H9 (cell line): ENCODE data around the gene HES1. TPM values are rescaled to one million over a fixed set of nuclear protein-coding genes. Genes with fewer than 3 reads are reported as not detected.

ENCODE experiments used
- DNase-seq: peaks from one replicate; pipeline ENCODE4 v3.0.0-alpha.2; 2017
- H2AFZ ChIP-seq: one replicate; pipeline ENCODE4 v1.6.1; 2013; ENCODE audit warnings: mild to moderate bottlenecking, low read length, control low read depth, moderate library complexity
- H2AK5ac ChIP-seq: 2 replicates; pipeline ENCODE4 v1.6.1; 2013; ENCODE audit warnings: low read length, control low read depth, mixed read lengths; ENCODE audit not compliant: insufficient read length
- H2BK120ac ChIP-seq: one replicate; pipeline ENCODE4 v1.6.1; 2013; ENCODE audit warnings: low read depth, mild to moderate bottlenecking, low read length, control low read depth, inconsistent platforms; ENCODE audit not compliant: poor library complexity, severe bottlenecking
- H2BK12ac ChIP-seq: 2 replicates; pipeline ENCODE4 v1.6.1; 2013; ENCODE audit warnings: low read length, control low read depth, mixed read lengths, low read depth; ENCODE audit not compliant: insufficient read length
- H2BK15ac ChIP-seq: 2 replicates; pipeline ENCODE4 v1.6.1; 2013; ENCODE audit warnings: low read depth, low read length, control low read depth
- H2BK20ac ChIP-seq: one replicate; pipeline ENCODE4 v1.6.1; 2013; ENCODE audit warnings: low read depth, mild to moderate bottlenecking, low read length, control low read depth, inconsistent platforms; ENCODE audit not compliant: poor library complexity, severe bottlenecking
- H2BK5ac ChIP-seq: 2 replicates; pipeline ENCODE4 v1.6.1; 2013; ENCODE audit warnings: low read length, control low read depth, mixed read lengths; ENCODE audit not compliant: insufficient read length
- H3K14ac ChIP-seq: 2 replicates; pipeline ENCODE4 v1.6.1; 2013; ENCODE audit warnings: low read length, control low read depth; ENCODE audit not compliant: insufficient read depth
- H3K18ac ChIP-seq: 2 replicates; pipeline ENCODE4 v1.6.1; 2013; ENCODE audit warnings: low read depth, mild to moderate bottlenecking, mixed read lengths, low read length, control low read depth; ENCODE audit not compliant: insufficient read length
- H3K23ac ChIP-seq: 2 replicates; pipeline ENCODE4 v1.6.1; 2013; ENCODE audit warnings: low read length, control low read depth, mixed read lengths, low read depth; ENCODE audit not compliant: insufficient read length
- H3K23me2 ChIP-seq: 2 replicates; pipeline ENCODE4 v1.6.1; 2013; ENCODE audit warnings: low read depth, mild to moderate bottlenecking, mixed read lengths, low read length, control low read depth; ENCODE audit not compliant: insufficient read length, poor library complexity, severe bottlenecking
- H3K27ac ChIP-seq: 2 replicates; pipeline ENCODE4 v1.5.1; 2013; ENCODE audit warnings: low read length, control low read depth, mixed read lengths, low read depth; ENCODE audit not compliant: insufficient read length
- H3K27me3 ChIP-seq: 2 replicates; pipeline ENCODE4 v1.6.1; 2013; ENCODE audit warnings: low read length, control low read depth, inconsistent platforms; ENCODE audit not compliant: insufficient read depth
- H3K4ac ChIP-seq: 2 replicates; pipeline ENCODE4 v1.6.1; 2013; ENCODE audit warnings: low read depth, mild to moderate bottlenecking, control low read depth, inconsistent platforms, low read length, moderate library complexity
- H3K4me1 ChIP-seq: 2 replicates; pipeline ENCODE4 v1.6.1; 2013; ENCODE audit warnings: low read length, control low read depth, inconsistent platforms; ENCODE audit not compliant: insufficient read depth
- H3K4me2 ChIP-seq: 2 replicates; pipeline ENCODE4 v1.6.1; 2013; ENCODE audit warnings: low read length, control low read depth, mixed read lengths; ENCODE audit not compliant: insufficient read length, insufficient read depth
- H3K56ac ChIP-seq: 2 replicates; pipeline ENCODE4 v1.6.1; 2013; ENCODE audit warnings: low read depth, mild to moderate bottlenecking, mixed read lengths, low read length, control low read depth; ENCODE audit not compliant: insufficient read length
- H3K79me1 ChIP-seq: 2 replicates; pipeline ENCODE4 v1.6.1; 2013; ENCODE audit warnings: low read depth, mild to moderate bottlenecking, moderate library complexity, low read length, control low read depth, inconsistent platforms; ENCODE audit not compliant: insufficient read depth, poor library complexity, severe bottlenecking
- H3K79me2 ChIP-seq: 2 replicates; pipeline ENCODE4 v1.6.1; 2013; ENCODE audit warnings: low read length, control low read depth, inconsistent platforms; ENCODE audit not compliant: insufficient read depth
- H3K9ac ChIP-seq: 2 replicates; pipeline ENCODE4 v1.6.1; 2013; ENCODE audit warnings: low read length, control low read depth, mixed read lengths; ENCODE audit not compliant: insufficient read length; ENCODE audit errors: extremely low read depth
- H3K9me3 ChIP-seq: one replicate; pipeline ENCODE4 v1.6.1; 2013; ENCODE audit warnings: low read depth, low read length, inconsistent platforms; ENCODE audit not compliant: control insufficient read depth
- H3T11ph ChIP-seq: one replicate; pipeline ENCODE4 v1.6.1; 2013; ENCODE audit warnings: mild to moderate bottlenecking, low read length, control low read depth, inconsistent platforms
- H4K20me1 ChIP-seq: one replicate; pipeline ENCODE4 v1.6.1; 2013; ENCODE audit not compliant: control insufficient read depth, insufficient read length, insufficient read depth
- H4K5ac ChIP-seq: 2 replicates; pipeline ENCODE4 v1.6.1; 2013; ENCODE audit warnings: low read depth, mild to moderate bottlenecking, mixed read lengths, low read length, control low read depth; ENCODE audit not compliant: insufficient read length
- H4K8ac ChIP-seq: replicated peaks from 2 replicates; pipeline ENCODE4 v1.6.1; 2013; ENCODE audit warnings: low read length, control low read depth, mixed read lengths, low read depth; ENCODE audit not compliant: insufficient read length
- H4K91ac ChIP-seq: 2 replicates; pipeline ENCODE4 v1.6.1; 2013; ENCODE audit warnings: low read depth, mild to moderate bottlenecking, moderate library complexity, mixed read lengths, low read length, control low read depth; ENCODE audit not compliant: insufficient read length
- H3K27ac Mint-ChIP-seq, 3 experiments: 2 replicates in 2 of 3; 3 replicates in 1 of 3; pipeline ENCODE4 v1.8.0; 2020 to 2021; ENCODE audit warnings: mixed read lengths in 3 of 3, mild to moderate bottlenecking in 1 of 3, moderate library complexity in 1 of 3
- H3K27me3 Mint-ChIP-seq: 2 replicates; pipeline ENCODE4 v1.8.0; 2021; ENCODE audit warnings: low read depth, mild to moderate bottlenecking, moderate library complexity, mixed read lengths
- H3K36me3 Mint-ChIP-seq, 3 experiments: 2 replicates in 2 of 3; 3 replicates in 1 of 3; pipeline ENCODE4 v1.8.0; 2020 to 2021; ENCODE audit warnings: low read depth in 3 of 3, mixed read lengths in 3 of 3; ENCODE audit not compliant: insufficient read depth in 1 of 3
- H3K4me1 Mint-ChIP-seq, 2 experiments: 2 replicates each; pipeline ENCODE4 v1.8.0; 2020; ENCODE audit warnings: mixed read lengths in 2 of 2
- H3K4me3 Mint-ChIP-seq, 2 experiments: 2 replicates in 1 of 2; 3 replicates in 1 of 2; pipeline ENCODE4 v1.8.0; 2020 to 2021; ENCODE audit warnings: mild to moderate bottlenecking in 2 of 2, mixed read lengths in 2 of 2, moderate library complexity in 1 of 2
- H3K9me3 Mint-ChIP-seq, 2 experiments: 2 replicates in 1 of 2; 3 replicates in 1 of 2; pipeline ENCODE4 v1.8.0; 2020; ENCODE audit warnings: mild to moderate bottlenecking in 2 of 2, mixed read lengths in 2 of 2, moderate library complexity in 1 of 2
- WGBS: extraction: QIAGEN DNeasy Blood & Tissue Kit; methylation state at CpG from one replicate; pipeline ENCODE4 v1.1.7; 2013; ENCODE audit warnings: missing lambda C conversion rate, low lambda C conversion rate, mixed read lengths; ENCODE audit not compliant: insufficient read length; ENCODE audit errors: extremely low coverage; 5-methylcytosine and 5-hydroxymethylcytosine counted together
- total RNA-seq: library from RNA; stranded (reverse); gene quantifications from 2 replicates; pipeline ENCODE4 v1.2.1, GENCODE V29; 2021
- TF ChIP-seq, protein P1 (sequence below): fragments of 200-600 bp; sonication (generic); conservative IDR thresholded peaks from 3 replicates; pipeline ENCODE4 v1.8.0; 2021; ENCODE audit warnings: antibody characterized with exemption, mild to moderate bottlenecking

HES1 gene
- total RNA-seq, 1 experiment from 2014 or later: 23.2 TPM

DNA sequence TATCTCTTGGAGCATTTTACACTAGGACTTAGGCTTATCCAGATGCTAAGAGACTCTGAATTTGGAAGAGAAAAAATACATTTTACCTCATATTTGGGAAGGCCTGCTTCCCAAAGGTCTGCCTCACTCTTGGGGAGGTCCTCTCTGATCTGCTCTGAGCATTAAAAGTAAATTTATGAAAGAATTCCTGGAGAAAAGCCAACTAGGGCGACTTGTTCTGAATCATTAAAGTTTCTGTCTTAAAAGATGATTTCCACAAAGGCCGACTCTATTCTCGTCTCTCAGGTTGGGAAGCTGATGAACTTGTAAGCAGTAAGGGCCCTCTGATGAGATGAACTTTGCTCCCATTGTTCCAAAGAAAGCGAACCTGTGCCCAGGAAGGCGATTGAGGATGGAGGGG, 48.7 kb upstream of the HES1 start:
- no CpG with 5 or more reads among the region's 5 CpGs for WGBS
- H3K9me3 ChIP-seq: no peaks in the 10 kb centered on the region
- peaks cover 6% of the 10 kb centered on the region; the same call in 1 of the 2 replicates for H3K4me1 ChIP-seq

More for the DNA sequence above, 48.7 kb upstream of the HES1 start:
- Histone ChIP-seq H2BK12ac (no peak overlapping the region), H2AK5ac (no peak overlapping the region), H2BK20ac (no peak overlapping the region), H3K4me2 (no peak overlapping the region), H3K9ac (no peak overlapping the region), H3T11ph (no peak overlapping the region), H4K20me1 (no peaks in the 10 kb centered on the region), H3K79me2 (no peaks in the 10 kb centered on the region), H3K79me1 (no peaks in the 10 kb centered on the region), H3K18ac (no peak overlapping the region), H2AFZ (no peak overlapping the region), H2BK120ac (no peak overlapping the region), H3K27ac (no peak overlapping the region), H2BK15ac (no peak overlapping the region), H3K4ac (no peak overlapping the region), H3K23ac (no peak overlapping the region), H4K8ac (no peak overlapping the region), H3K14ac (no peak overlapping the region), H4K91ac (no peak overlapping the region), H4K5ac (no peak overlapping the region), H2BK5ac (no peak overlapping the region), H3K27me3 (no peaks in the 10 kb centered on the region), H3K23me2 (no peaks in the 10 kb centered on the region), H3K56ac (no peak overlapping the region)
- Mint-ChIP-seq H3K9me3 (no peaks in the 10 kb centered on the region), H3K4me1 (peaks cover 49 to 56% of the 10 kb centered on the region in 2 experiments), H3K36me3 (peaks cover 0 to 2% (median 0%) of the 10 kb centered on the region in 3 experiments; a peak in 2 of 7 replicates), H3K4me3 (no peak overlapping the region; a peak in 1 of 5 replicates), H3K27ac (peak overlapping the region in 1 of 3 experiments; percentile 96; a peak in 3 of 7 replicates), H3K27me3 (peaks cover 19% of the 10 kb centered on the region)
- TF ChIP-seq, protein P1, sequence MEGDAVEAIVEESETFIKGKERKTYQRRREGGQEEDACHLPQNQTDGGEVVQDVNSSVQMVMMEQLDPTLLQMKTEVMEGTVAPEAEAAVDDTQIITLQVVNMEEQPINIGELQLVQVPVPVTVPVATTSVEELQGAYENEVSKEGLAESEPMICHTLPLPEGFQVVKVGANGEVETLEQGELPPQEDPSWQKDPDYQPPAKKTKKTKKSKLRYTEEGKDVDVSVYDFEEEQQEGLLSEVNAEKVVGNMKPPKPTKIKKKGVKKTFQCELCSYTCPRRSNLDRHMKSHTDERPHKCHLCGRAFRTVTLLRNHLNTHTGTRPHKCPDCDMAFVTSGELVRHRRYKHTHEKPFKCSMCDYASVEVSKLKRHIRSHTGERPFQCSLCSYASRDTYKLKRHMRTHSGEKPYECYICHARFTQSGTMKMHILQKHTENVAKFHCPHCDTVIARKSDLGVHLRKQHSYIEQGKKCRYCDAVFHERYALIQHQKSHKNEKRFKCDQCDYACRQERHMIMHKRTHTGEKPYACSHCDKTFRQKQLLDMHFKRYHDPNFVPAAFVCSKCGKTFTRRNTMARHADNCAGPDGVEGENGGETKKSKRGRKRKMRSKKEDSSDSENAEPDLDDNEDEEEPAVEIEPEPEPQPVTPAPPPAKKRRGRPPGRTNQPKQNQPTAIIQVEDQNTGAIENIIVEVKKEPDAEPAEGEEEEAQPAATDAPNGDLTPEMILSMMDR: no peak
- no peak for DNase-seq
